B cell (primary cell): ENCODE data around the gene NFATC1.

Experiments
- CTCF ChIP-seq: fragments of 200-600 bp; IDR thresholded peaks from one replicate; pipeline ENCODE4 v1.8.0; 2022; ENCODE audit warnings: antibody characterized with exemption, mild to moderate bottlenecking
- EZH2 ChIP-seq: IDR thresholded peaks from 2 replicates; pipeline ENCODE4 v1.6.1; 2012; ENCODE audit warnings: borderline replicate concordance, low read depth, mild to moderate bottlenecking, moderate library complexity, low read length; ENCODE audit not compliant: insufficient read depth, poor library complexity, severe bottlenecking

- no peak for TF ChIP-seq CTCF
- no peak for TF ChIP-seq EZH2
Measured at GRCh38 chr18:79476918-79477571, 81.3 kb downstream of the NFATC1 start.
